Cortex of kidney (tissue), 1 donor: Measurements from ENCODE around the gene EIF6.
"Not testable (repeated sequence)": the region's sequence is repeated elsewhere in the genome, so short reads cannot be mapped to it uniquely, and the experiment has no call there.

Source experiments
- DNase-seq: peaks from one replicate; lab custom pipeline; 2025; lab: John Stamatoyannopoulos, UW

The EIF6 gene

GRCh38 chr20:35254448-35254999 is 30.0 kb downstream of the EIF6 start:
- DNase-seq = no peak

GRCh38 chr20:35253010-35253409 is 31.6 kb downstream of the EIF6 start:
- DNase-seq = no peak

- not testable (repeated sequence) for DNase-seq
These were observed 32.0 kb downstream of the EIF6 start for GRCh38 chr20:35252598-35252997.

GRCh38 chr20:35252037-35252461 is 32.5 kb downstream of the EIF6 start:
- DNase-seq = no peak

GRCh38 chr20:35251613-35251940 is 33.0 kb downstream of the EIF6 start:
- no peak for DNase-seq

- no peak for DNase-seq
These were observed 35.7 kb downstream of the EIF6 start for GRCh38 chr20:35248641-35249475.

GRCh38 chr20:35246723-35247122 is 37.8 kb downstream of the EIF6 start:
- DNase-seq = no peak

GRCh38 chr20:35243986-35244385 is 40.6 kb downstream of the EIF6 start:
- no peak for DNase-seq

- no peak for DNase-seq
These were observed 41.3 kb downstream of the EIF6 start for GRCh38 chr20:35243317-35243716.

- no peak for DNase-seq
These were observed 43.7 kb downstream of the EIF6 start for GRCh38 chr20:35240811-35241293.

- no peak for DNase-seq
These were observed 44.3 kb downstream of the EIF6 start for GRCh38 chr20:35240083-35240810.

DNA sequence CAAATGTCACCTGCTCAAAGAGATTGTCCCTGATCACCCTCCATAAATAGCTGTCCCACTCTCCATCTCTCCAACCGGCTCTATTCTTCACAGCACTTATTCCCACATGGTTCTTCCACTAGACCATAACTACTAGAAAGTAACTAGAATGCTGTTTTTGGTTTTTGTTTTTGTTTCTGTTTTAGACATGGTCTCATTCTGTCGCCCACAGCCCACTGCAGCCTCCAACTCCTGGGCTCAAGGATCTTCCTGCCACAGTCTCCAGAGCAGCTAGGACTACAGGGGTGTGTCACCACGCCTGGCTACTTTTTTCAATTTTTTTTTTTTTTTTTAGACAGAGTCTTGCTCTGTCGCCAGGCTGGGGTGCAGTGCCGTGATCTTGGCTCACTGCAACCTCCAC is 45.8 kb downstream of the EIF6 start:
- no peak for DNase-seq

DNA sequence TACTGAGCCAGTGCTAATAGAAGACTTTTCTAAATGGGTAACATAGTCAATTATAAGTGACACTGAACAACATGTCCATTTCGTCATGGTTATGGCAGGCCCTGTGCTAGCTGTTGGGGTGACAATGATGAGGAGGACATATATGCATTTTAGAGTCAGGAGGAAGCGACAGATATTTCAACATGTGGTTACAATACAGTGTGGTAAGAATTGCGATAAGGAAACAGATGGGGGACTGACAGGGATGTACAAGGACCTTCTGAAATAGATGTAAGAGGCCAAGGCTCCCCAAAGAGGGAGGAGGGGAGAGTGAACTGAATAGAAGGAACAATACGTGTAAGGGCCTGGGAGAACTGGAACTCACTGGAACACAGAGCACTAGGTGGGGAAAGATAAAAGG is 46.4 kb downstream of the EIF6 start:
- no peak for DNase-seq

GRCh38 chr20:35237486-35237885 is 47.1 kb downstream of the EIF6 start:
- no peak for DNase-seq

DNA sequence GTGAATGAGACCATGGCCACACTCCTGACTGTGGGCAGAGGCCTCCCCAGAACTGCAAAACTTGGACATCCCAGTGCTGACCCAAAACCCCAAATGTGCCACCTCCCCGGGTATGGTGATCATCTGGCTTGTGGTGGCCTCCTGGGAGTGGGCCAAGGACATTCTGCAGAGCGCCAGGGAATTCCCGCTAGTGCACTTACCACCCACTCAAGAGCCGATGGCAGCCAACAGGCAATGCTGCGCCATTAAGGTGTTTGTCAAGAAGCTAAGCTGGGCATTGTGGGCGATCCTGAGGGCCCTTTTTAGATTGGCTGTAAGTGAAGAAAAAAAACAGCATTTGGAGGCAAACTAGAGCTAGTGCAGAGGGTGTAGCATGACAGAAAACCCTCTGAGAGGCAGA is 48.7 kb downstream of the EIF6 start:
- no peak for DNase-seq

DNA sequence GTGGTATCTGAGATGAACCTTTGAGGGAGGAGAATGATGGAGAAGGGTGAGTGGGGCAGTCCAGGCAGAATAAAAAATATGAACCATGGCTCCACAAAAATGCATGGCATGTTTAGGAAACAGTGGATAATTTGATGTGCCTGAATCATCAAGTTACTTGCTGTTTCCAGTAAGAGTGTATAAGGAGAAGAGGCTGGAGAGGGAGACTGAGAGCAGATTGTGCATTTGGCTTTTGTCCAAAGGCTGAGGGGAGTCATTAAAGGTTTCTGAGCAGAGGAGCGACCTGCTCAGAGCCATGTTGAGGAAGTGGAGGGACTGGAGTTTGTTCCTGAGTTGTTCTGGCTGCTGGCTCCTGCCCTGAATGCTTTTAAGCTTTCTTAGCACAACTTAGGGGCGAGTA is 52.0 kb downstream of the EIF6 start:
- DNase-seq = no peak
